Naive B cell (primary cell): ENCODE results near the gene MS4A4A. TPM values are rescaled to one million over a fixed set of nuclear protein-coding genes. Genes with fewer than 3 reads are reported as not detected.
"Not testable (repeated sequence)": the region's sequence is repeated elsewhere in the genome, so short reads cannot be mapped to it uniquely, and the experiment has no call there.

Experiments
- ATAC-seq, 2 donors: fragments of 150-1000 bp; cut with Tn5 transposase; 2 replicates each; pipeline ENCODE4 v1.10.0; 2021; ENCODE audit warnings: low read depth in 2 of 2, mild to moderate bottlenecking in 2 of 2, moderate library complexity in 2 of 2
- DNase-seq: peaks from one replicate; pipeline ENCODE4 v3.0.0; 2022
- H3K27ac Mint-ChIP-seq, 6 donors: one replicate each; pipeline ENCODE4 v1.8.0; 2020 to 2022; ENCODE audit warnings: mild to moderate bottlenecking in 6 of 6, mixed read lengths in 6 of 6, moderate library complexity in 5 of 6, inconsistent platforms in 2 of 6
- H3K27me3 Mint-ChIP-seq, 3 donors: one replicate each; pipeline ENCODE4 v1.8.0; 2021 to 2022; ENCODE audit warnings: mixed read lengths in 3 of 3, mild to moderate bottlenecking in 1 of 3
- H3K36me3 Mint-ChIP-seq, 2 donors: one replicate each; pipeline ENCODE4 v1.8.0; 2020 to 2022; ENCODE audit warnings: mixed read lengths in 2 of 2, inconsistent platforms in 1 of 2, mild to moderate bottlenecking in 1 of 2
- H3K4me1 Mint-ChIP-seq, 3 donors: one replicate each; pipeline ENCODE4 v1.8.0; 2020 to 2022; ENCODE audit warnings: mixed read lengths in 3 of 3, inconsistent platforms in 1 of 3, mild to moderate bottlenecking in 1 of 3, moderate library complexity in 1 of 3
- H3K4me3 Mint-ChIP-seq, 8 donors: one replicate each; pipeline ENCODE4 v1.8.0; 2020 to 2022; ENCODE audit warnings: mild to moderate bottlenecking in 8 of 8, mixed read lengths in 8 of 8, moderate library complexity in 8 of 8, inconsistent platforms in 2 of 8
- H3K9me3 Mint-ChIP-seq, 7 donors: one replicate each; pipeline ENCODE4 v1.8.0; 2020 to 2022; ENCODE audit warnings: mixed read lengths in 7 of 7, mild to moderate bottlenecking in 5 of 7, inconsistent platforms in 2 of 7, moderate library complexity in 1 of 7
- polyA plus RNA-seq, 6 donors: library from polyadenylated mRNA; unstranded; fragments of 300-500 nt; fragmentation: Illumina TruSeq; gene quantifications; one replicate each; pipeline ENCODE4 v1.2.3, GENCODE V29; 2021; ENCODE audit warnings: low read depth in 6 of 6

The MS4A4A gene
- polyA plus RNA-seq, 6 donors from 2014 or later: 0.16 to 0.34 TPM; not detected in 4

- Mint-ChIP-seq H3K4me1 (no peaks in the 10 kb centered on the region), H3K36me3 (no peaks in the 10 kb centered on the region), H3K27me3 (no peaks in the 10 kb centered on the region), H3K9me3 (peaks cover 0 to 6% (median 4%) of the 10 kb centered on the region in 7 donors), H3K4me3 (no peak overlapping the region), H3K27ac (no peak overlapping the region)
- ATAC-seq (peak; percentile 35 to 54), DNase-seq (peak; percentile 40)
Measured at GRCh38 chr11:60265373-60266214, 14.9 kb upstream of the MS4A4A start.

GRCh38 chr11:60274416-60274815 lies 6.0 kb upstream of the MS4A4A start:
- ATAC-seq (no peak), DNase-seq (no peak)
- Mint-ChIP-seq H3K4me1 (peaks cover 0 to 3% (median 0%) of the 10 kb centered on the region in 3 donors), H3K27ac (peak overlapping the region in 1 of 6 donors; percentile 22), H3K36me3 (no peaks in the 10 kb centered on the region), H3K9me3 (peaks cover 0 to 5% (median 0%) of the 10 kb centered on the region in 7 donors), H3K4me3 (no peak overlapping the region), H3K27me3 (no peaks in the 10 kb centered on the region)

DNA sequence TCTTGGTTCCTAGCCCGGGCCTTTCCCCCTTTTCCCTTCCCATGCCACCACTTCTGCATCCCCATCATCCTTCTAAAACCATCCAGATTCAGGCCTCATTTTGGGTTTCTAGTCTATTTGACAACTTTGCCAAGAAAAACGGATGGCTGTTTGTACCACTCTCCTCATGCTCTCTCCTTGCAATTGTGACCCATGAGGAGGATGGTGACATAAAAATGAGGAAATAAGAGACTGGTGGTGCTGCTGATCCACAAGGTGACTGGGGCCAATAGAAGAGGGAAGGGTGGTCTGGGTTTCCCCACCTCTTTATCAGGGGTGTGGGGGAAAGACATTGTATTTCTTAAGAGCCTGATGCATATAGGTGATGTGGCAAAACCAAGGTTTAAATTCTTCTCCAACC lies 1.0 kb downstream of the MS4A4A start:
- Mint-ChIP-seq H3K9me3 (no peaks in the 10 kb centered on the region), H3K27ac (peak overlapping the region in 3 of 6 donors; percentile 44 to 57 (median 56)), H3K4me1 (peaks cover 15 to 23% (median 19%) of the 10 kb centered on the region in 3 donors), H3K36me3 (no peaks in the 10 kb centered on the region), H3K4me3 (peak overlapping the region in 1 of 8 donors; percentile 6), H3K27me3 (no peaks in the 10 kb centered on the region)
- no peak for DNase-seq
- ATAC-seq: no peak

DNA sequence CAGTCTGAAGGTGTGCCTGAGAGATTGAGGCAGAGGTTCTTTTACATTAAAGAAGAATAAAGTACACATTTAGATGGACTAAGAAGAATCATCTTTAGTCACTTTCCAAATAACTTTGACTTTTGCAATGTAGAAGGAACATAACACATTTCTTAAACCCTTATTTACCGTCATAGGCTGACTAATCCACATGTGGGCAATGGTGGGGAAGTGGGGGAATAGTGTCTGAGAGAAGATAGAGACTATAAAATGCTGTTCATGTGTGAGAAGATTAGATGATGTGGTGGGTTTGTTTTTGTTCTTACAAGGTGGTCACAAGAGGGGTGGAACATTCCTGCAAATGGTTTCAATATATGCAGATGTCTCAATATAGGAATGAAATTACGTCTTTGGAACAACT lies 1.8 kb downstream of the MS4A4A start:
- Mint-ChIP-seq H3K27me3 (no peaks in the 10 kb centered on the region), H3K4me1 (peaks cover 15 to 23% (median 19%) of the 10 kb centered on the region in 3 donors), H3K9me3 (no peaks in the 10 kb centered on the region), H3K36me3 (no peaks in the 10 kb centered on the region), H3K4me3 (no peak overlapping the region), H3K27ac (peak overlapping the region in 3 of 6 donors; percentile 5 to 44 (median 7))
- ATAC-seq: no peak
- no peak for DNase-seq

DNA sequence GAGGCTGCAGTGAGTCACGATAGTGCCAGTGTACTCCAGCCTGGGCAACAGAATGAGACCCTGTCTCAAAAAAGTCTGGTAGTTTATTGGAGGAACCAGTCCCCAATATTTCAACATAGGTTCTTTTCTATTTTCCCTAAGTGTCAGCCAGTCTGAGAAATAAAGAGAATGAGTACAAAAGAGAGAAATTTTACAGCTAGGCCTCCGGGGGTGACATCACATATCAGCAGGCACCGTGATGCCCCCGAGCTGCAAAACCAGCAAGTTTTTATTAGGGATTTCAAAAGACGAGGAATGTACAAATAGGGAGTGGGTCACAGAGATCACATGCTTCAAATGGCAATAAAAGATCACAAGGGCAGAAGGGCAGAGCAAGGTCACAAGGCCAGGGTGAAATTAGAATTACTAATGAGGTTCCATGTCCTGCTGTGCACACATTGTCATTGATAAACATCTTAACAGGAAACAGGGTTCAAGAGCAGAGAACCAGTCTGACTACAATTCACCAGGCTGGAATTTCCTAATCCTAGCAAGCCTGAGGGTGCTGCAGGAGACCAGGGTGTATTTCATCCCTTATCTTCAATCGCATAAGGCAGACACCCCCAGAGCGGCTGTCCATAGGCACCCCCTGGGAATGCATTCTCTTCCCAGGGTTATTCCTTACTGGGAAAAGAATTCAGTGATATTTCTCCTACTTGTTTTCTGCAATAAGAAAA lies 5.1 kb downstream of the MS4A4A start:
- not testable (repeated sequence) for H3K27me3 Mint-ChIP-seq, ATAC-seq, H3K4me3 Mint-ChIP-seq, DNase-seq, H3K36me3 Mint-ChIP-seq
- Mint-ChIP-seq H3K9me3 (peaks cover 0 to 12% (median 2%) of the 10 kb centered on the region in 7 donors), H3K27ac (peak overlapping the region in 2 of 6 donors; percentile 44 to 57), H3K4me1 (peaks cover 13 to 17% (median 14%) of the 10 kb centered on the region in 3 donors)

DNA sequence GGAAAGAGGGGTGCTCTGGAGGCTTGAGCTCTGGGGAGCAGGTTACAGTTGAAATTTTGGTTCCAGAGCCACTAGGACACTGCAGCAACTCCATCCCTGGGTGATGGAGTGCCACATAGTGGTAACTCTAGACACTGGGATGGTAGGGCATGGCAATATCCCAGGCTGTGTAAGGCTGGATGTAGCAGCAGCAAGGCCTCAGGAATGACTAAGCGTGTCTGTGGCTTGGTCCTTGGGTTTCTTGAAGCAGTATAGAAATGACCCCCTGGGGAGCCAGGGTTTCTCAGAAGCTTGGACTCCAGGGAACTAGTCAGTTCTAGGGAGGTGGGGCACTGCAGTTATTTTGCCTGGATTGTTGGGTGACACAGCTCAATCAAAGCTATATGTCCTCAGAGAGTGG lies 8.1 kb downstream of the MS4A4A start:
- Mint-ChIP-seq H3K4me1 (no peaks in the 10 kb centered on the region), H3K4me3 (no peak overlapping the region), H3K27ac (peak overlapping the region in 2 of 6 donors; percentile 75 to 92), H3K9me3 (peaks cover 0 to 12% (median 2%) of the 10 kb centered on the region in 7 donors), H3K27me3 (no peaks in the 10 kb centered on the region), H3K36me3 (peaks cover 0 to 7% of the 10 kb centered on the region in 2 donors)
- DNase-seq (no peak), ATAC-seq (no peak)

- H3K36me3 Mint-ChIP-seq: peaks cover 0 to 7% of the 10 kb centered on the region in 2 donors
- DNase-seq: no peak
- no peak overlapping the region for H3K27ac Mint-ChIP-seq
- no peak overlapping the region for H3K4me3 Mint-ChIP-seq
- peaks cover 0 to 12% (median 2%) of the 10 kb centered on the region in 7 donors for H3K9me3 Mint-ChIP-seq
- ATAC-seq: no peak
- no peaks in the 10 kb centered on the region for H3K4me1 Mint-ChIP-seq
- H3K27me3 Mint-ChIP-seq: peaks cover 0 to 4% (median 0%) of the 10 kb centered on the region in 3 donors
Measured at GRCh38 chr11:60292145-60292544, 11.7 kb downstream of the MS4A4A start.

- no peak for DNase-seq
- peaks cover 0 to 4% (median 0%) of the 10 kb centered on the region in 3 donors for H3K27me3 Mint-ChIP-seq
Measured at GRCh38 chr11:60301178-60301577, 20.7 kb downstream of the MS4A4A start.

GRCh38 chr11:60301884-60302283 lies 21.4 kb downstream of the MS4A4A start:
- H3K27me3 Mint-ChIP-seq, DNase-seq, H3K4me1 Mint-ChIP-seq, H3K4me3 Mint-ChIP-seq, ATAC-seq, H3K36me3 Mint-ChIP-seq, H3K9me3 Mint-ChIP-seq: not testable (repeated sequence)
- peak overlapping the region in 1 of 6 donors; percentile 46 for H3K27ac Mint-ChIP-seq

More at GRCh38 chr11:60301178-60301577, 20.7 kb downstream of the MS4A4A start:
- Mint-ChIP-seq H3K36me3 (no peaks in the 10 kb centered on the region), H3K4me3 (no peak overlapping the region), H3K9me3 (no peaks in the 10 kb centered on the region), H3K27ac (no peak overlapping the region), H3K4me1 (no peaks in the 10 kb centered on the region)
- ATAC-seq: no peak

DNA sequence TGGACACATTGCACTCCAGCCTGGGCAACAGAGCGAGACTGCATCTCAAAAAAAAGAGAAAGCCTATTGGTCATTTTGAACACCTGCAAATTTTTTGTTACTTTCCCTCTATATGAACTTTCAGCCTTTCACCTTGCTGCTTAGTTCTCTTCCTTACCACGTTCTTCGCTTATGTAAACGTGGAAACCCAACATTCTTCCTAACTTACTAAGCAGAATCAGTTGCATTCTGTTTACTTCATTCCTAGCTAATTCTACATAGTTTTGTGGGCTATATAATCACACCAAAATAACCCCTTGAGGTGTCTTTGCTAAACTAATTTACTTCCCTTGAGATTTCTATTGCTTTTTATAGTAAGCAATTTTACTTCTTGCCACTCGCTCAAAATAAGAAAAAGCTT lies 23.2 kb downstream of the MS4A4A start:
- Mint-ChIP-seq H3K27me3 (no peaks in the 10 kb centered on the region), H3K4me1 (no peaks in the 10 kb centered on the region), H3K27ac (peak overlapping the region in 1 of 6 donors; percentile 43), H3K9me3 (no peaks in the 10 kb centered on the region), H3K36me3 (no peaks in the 10 kb centered on the region), H3K4me3 (no peak overlapping the region)
- DNase-seq (no peak), ATAC-seq (no peak)

GRCh38 chr11:60305906-60306619 lies 25.6 kb downstream of the MS4A4A start:
- Mint-ChIP-seq H3K9me3 (no peaks in the 10 kb centered on the region), H3K4me3 (no peak overlapping the region), H3K4me1 (peaks cover 7 to 17% (median 9%) of the 10 kb centered on the region in 3 donors), H3K27ac (peak overlapping the region in 2 of 6 donors; percentile 45 to 53), H3K36me3 (no peaks in the 10 kb centered on the region), H3K27me3 (no peaks in the 10 kb centered on the region)
- DNase-seq: no peak
- no peak for ATAC-seq

DNA sequence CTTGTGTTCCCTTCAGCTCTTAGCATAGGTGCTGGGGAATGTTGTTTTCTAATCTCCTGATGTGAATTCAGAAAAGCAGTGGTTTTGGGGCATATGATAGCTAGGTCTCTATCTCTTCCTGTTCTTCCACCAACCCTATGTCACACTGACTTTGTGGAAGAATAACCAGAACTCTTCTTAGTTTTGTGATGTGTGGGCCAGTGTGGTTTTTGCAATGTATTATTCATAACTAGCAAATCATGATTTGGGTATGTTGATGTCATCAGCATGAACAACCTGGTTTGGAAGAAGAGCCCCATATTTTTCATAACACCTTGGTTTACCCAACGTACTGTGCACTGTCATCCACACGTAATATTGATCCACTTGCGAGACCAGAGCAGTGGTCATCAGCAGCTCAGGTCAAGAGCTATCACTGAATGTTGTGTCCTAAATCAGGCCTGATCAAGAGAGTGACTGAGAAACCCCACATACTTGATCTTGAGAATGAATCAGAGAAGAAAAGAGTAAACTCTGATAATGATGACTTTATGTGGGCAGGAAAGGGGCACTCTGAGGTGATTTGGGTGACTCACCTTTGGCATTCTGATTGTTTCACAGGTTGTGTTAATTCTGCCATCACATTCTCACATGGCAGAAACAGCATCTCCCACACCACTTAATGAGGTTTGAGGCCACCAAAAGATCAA lies 27.2 kb downstream of the MS4A4A start:
- H3K27ac Mint-ChIP-seq: peak overlapping the region in 2 of 6 donors; percentile 45 to 69
- DNase-seq: no peak
- no peak overlapping the region for H3K4me3 Mint-ChIP-seq
- H3K4me1 Mint-ChIP-seq: peaks cover 7 to 19% (median 9%) of the 10 kb centered on the region in 3 donors
- no peaks in the 10 kb centered on the region for H3K36me3 Mint-ChIP-seq
- H3K9me3 Mint-ChIP-seq: no peaks in the 10 kb centered on the region
- ATAC-seq: no peak
- H3K27me3 Mint-ChIP-seq: no peaks in the 10 kb centered on the region
